ENCODE measurements around the gene CWH43. TPM values are rescaled to one million over a fixed set of nuclear protein-coding genes. Genes with fewer than 3 reads are reported as not detected.
"Not testable (repeated sequence)": the region's sequence is repeated elsewhere in the genome, so short reads cannot be mapped to it uniquely, and the experiment has no call there.

CWH43 gene
- total RNA-seq, 1 donor from 2014 or later: not detected

- peaks cover 61% of the 10 kb centered on the region for H3K9me3 Mint-ChIP-seq
- DNase-seq; H3K27ac Mint-ChIP-seq; H3K4me3 Mint-ChIP-seq; H3K4me1 Mint-ChIP-seq; intact Hi-C loops (cut with micrococcal nuclease); H3K27me3 Mint-ChIP-seq: not testable (repeated sequence)
- H3K36me3 Mint-ChIP-seq (ENCODE audit: low read depth): peaks cover 56% of the 10 kb centered on the region
These were observed 122.3 kb downstream of the CWH43 start for GRCh38 chr4:49108183-49108978.

DNA sequence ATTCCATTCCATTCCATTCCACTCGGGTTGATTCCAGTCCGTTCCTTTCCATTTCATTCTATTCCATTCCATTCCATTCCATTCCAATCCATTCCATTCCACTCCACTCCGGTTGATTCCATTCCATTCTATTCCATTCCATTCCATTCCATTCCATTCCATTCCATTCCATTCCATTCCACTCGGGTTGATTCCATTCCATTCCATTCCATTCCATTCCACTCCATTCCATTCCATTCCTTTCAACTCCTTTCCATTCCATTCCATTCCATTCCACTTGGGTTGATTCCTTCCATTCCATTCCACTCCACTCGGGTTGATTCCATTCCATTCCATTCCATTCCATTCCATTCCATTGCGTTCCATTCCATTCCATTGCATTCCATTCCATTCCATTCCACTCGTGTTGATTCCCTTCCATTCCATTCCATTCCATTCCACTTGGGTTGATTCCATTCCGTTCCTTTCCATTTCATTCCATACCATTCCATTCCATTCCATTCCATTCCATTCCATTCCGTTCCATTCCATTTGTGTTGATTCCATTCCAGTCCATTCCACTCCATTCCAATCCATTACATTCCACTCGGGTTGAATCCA is 123.6 kb downstream of the CWH43 start:
- H3K4me3 Mint-ChIP-seq; H3K27ac Mint-ChIP-seq; H3K4me1 Mint-ChIP-seq; H3K27me3 Mint-ChIP-seq; intact Hi-C loops (cut with micrococcal nuclease): not testable (repeated sequence)
- H3K9me3 Mint-ChIP-seq: peaks cover 52% of the 10 kb centered on the region
- DNase-seq: peak; percentile 64
- peaks cover 48% of the 10 kb centered on the region for H3K36me3 Mint-ChIP-seq (ENCODE audit: low read depth)

DNA sequence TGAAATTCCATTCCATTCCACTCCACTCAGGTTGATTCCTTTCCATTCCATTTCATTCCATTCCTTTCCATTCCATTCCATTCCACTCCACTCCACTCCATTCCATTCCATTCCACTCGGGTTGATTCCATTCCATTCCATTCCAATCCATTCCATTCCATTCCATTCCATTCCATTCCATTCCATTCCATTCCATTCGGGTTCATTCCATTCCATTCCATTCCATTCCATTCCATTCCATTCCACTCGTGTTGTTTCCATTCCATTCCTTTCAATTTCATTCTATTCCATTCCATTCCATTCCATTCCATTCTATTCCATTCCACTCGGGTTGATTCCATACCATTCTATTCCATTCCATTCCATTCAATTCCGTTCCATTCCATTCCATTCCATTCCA is 124.5 kb downstream of the CWH43 start:
- DNase-seq; intact Hi-C loops (cut with micrococcal nuclease); H3K27ac Mint-ChIP-seq; H3K27me3 Mint-ChIP-seq; H3K4me3 Mint-ChIP-seq; H3K4me1 Mint-ChIP-seq: not testable (repeated sequence)
- H3K36me3 Mint-ChIP-seq (ENCODE audit: low read depth): peaks cover 43% of the 10 kb centered on the region
- peaks cover 47% of the 10 kb centered on the region for H3K9me3 Mint-ChIP-seq

Other genes with a start within 250 kb of the CWH43 start
- gene FRYL, start 206.0 kb upstream of the CWH43 start, total RNA-seq: 62.0 and 66.0 TPM in 2 replicates
- gene OCIAD1, start 155.2 kb upstream of the CWH43 start, total RNA-seq: 116 and 130 TPM in 2 replicates
- gene OCIAD2, start 79.5 kb upstream of the CWH43 start, total RNA-seq: 54.1 and 65.3 TPM in 2 replicates

Data from activated CD4-positive, alpha-beta T cell treated with anti-CD3 and anti-CD28 coated beads, Interleukin-2, amount 10 ng/mL, durations not matched to agents 24 days and 14 days (primary cell).